IPS DF 6.9 (cell line): Measurements from ENCODE around the gene SLC38A8.

ENCODE experiments used
- DNase-seq: peaks from one replicate; pipeline ENCODE4 v3.0.0-alpha.2; 2013; ENCODE audit warnings: low read depth, low spot score
- H3K27ac ChIP-seq: one replicate; pipeline ENCODE4 v1.5.1; 2013; ENCODE audit warnings: low read length, control low read depth
- H3K27me3 ChIP-seq: 2 replicates; pipeline ENCODE4 v1.6.1; 2013; ENCODE audit warnings: mild to moderate bottlenecking, low read length; ENCODE audit not compliant: control insufficient read depth, insufficient read depth
- H3K36me3 ChIP-seq: 2 replicates; pipeline ENCODE4 v1.6.1; 2013; ENCODE audit warnings: low read length; ENCODE audit not compliant: control insufficient read depth, insufficient read depth
- H3K4me1 ChIP-seq: 2 replicates; pipeline ENCODE4 v1.6.1; 2013; ENCODE audit warnings: low read length; ENCODE audit not compliant: control insufficient read depth, insufficient read depth
- H3K4me3 ChIP-seq: 2 replicates; pipeline ENCODE4 v1.5.1; 2013; ENCODE audit warnings: mild to moderate bottlenecking, low read length
- H3K9me3 ChIP-seq: 2 replicates; pipeline ENCODE4 v1.6.1; 2013; ENCODE audit warnings: low read length, inconsistent platforms; ENCODE audit not compliant: control insufficient read depth, insufficient read depth
- WGBS: extraction: QIAGEN DNeasy Blood & Tissue Kit; methylation state at CpG from one replicate; pipeline ENCODE4 v1.1.7; 2013; ENCODE audit warnings: mixed read lengths, missing lambda C conversion rate; ENCODE audit not compliant: insufficient read length, insufficient coverage; 5-methylcytosine and 5-hydroxymethylcytosine counted together

SLC38A8 gene

GRCh38 chr16:84068783-84069462 lies 26.3 kb upstream of the SLC38A8 start:
- H3K36me3 ChIP-seq = peaks cover 18% of the 10 kb centered on the region
- no peaks in the 10 kb centered on the region for H3K4me1 ChIP-seq
- H3K9me3 ChIP-seq = no peaks in the 10 kb centered on the region
- WGBS = no CpG with 5 or more reads among the region's 13 CpGs
- no peaks in the 10 kb centered on the region for H3K27me3 ChIP-seq
- no peak overlapping the region for H3K4me3 ChIP-seq
- DNase-seq = no peak
- H3K27ac ChIP-seq = no peak overlapping the region

GRCh38 chr16:84068041-84068440 lies 25.4 kb upstream of the SLC38A8 start:
- DNase-seq = no peak
- no peak overlapping the region for H3K27ac ChIP-seq
- no CpG with 5 or more reads among the region's 8 CpGs for WGBS
- no peak overlapping the region for H3K4me3 ChIP-seq
- no peaks in the 10 kb centered on the region for H3K9me3 ChIP-seq
- H3K27me3 ChIP-seq = no peaks in the 10 kb centered on the region
- H3K36me3 ChIP-seq = peaks cover 18% of the 10 kb centered on the region
- H3K4me1 ChIP-seq = no peaks in the 10 kb centered on the region

- Histone ChIP-seq H3K27ac (no peak overlapping the region), H3K27me3 (no peaks in the 10 kb centered on the region), H3K4me3 (no peak overlapping the region), H3K9me3 (no peaks in the 10 kb centered on the region), H3K36me3 (peaks cover 18% of the 10 kb centered on the region), H3K4me1 (no peaks in the 10 kb centered on the region)
- no CpG with 5 or more reads among the region's 9 CpGs for WGBS
- DNase-seq = no peak
Measured at GRCh38 chr16:84067640-84068039, 25.0 kb upstream of the SLC38A8 start.

GRCh38 chr16:84065536-84066132 lies 23.0 kb upstream of the SLC38A8 start:
- Histone ChIP-seq H3K36me3 (peaks cover 24% of the 10 kb centered on the region), H3K4me3 (no peak overlapping the region), H3K4me1 (no peaks in the 10 kb centered on the region), H3K27ac (no peak overlapping the region), H3K9me3 (no peaks in the 10 kb centered on the region), H3K27me3 (no peaks in the 10 kb centered on the region)
- whole genome bisulfite sequencing = no CpG with 5 or more reads among the region's 12 CpGs
- no peak for DNase-seq

- Histone ChIP-seq H3K4me1 (no peaks in the 10 kb centered on the region), H3K27me3 (no peaks in the 10 kb centered on the region), H3K36me3 (peaks cover 20% of the 10 kb centered on the region), H3K4me3 (no peak overlapping the region), H3K27ac (no peak overlapping the region), H3K9me3 (no peaks in the 10 kb centered on the region)
- DNase-seq = no peak
- no CpG with 5 or more reads among the region's 4 CpGs for WGBS
Measured at GRCh38 chr16:84063980-84064379, 21.4 kb upstream of the SLC38A8 start.

GRCh38 chr16:84062734-84063640 lies 20.4 kb upstream of the SLC38A8 start:
- Histone ChIP-seq H3K27me3 (no peaks in the 10 kb centered on the region), H3K9me3 (no peaks in the 10 kb centered on the region), H3K36me3 (peaks cover 18% of the 10 kb centered on the region), H3K4me1 (no peaks in the 10 kb centered on the region), H3K4me3 (no peak overlapping the region), H3K27ac (no peak overlapping the region)
- no peak for DNase-seq
- 100% methylated on average over 1 of the region's 25 CpGs for WGBS

- Histone ChIP-seq H3K9me3 (no peaks in the 10 kb centered on the region), H3K4me1 (no peaks in the 10 kb centered on the region), H3K27me3 (no peaks in the 10 kb centered on the region), H3K27ac (no peak overlapping the region), H3K4me3 (no peak overlapping the region), H3K36me3 (peaks cover 18% of the 10 kb centered on the region)
- DNase-seq = no peak
- WGBS = no CpG with 5 or more reads among the region's 7 CpGs
Measured at GRCh38 chr16:84061236-84061819, 18.7 kb upstream of the SLC38A8 start.

- Histone ChIP-seq H3K4me3 (no peak overlapping the region), H3K4me1 (no peaks in the 10 kb centered on the region), H3K27me3 (no peaks in the 10 kb centered on the region), H3K9me3 (no peaks in the 10 kb centered on the region), H3K27ac (no peak overlapping the region), H3K36me3 (peaks cover 18% of the 10 kb centered on the region)
- no CpG with 5 or more reads among the region's 28 CpGs for WGBS
- DNase-seq = no peak
Measured at GRCh38 chr16:84059946-84060901, 17.6 kb upstream of the SLC38A8 start.

- H3K4me3 ChIP-seq = no peak overlapping the region
- DNase-seq = no peak
- H3K9me3 ChIP-seq = no peaks in the 10 kb centered on the region
- H3K27ac ChIP-seq = no peak overlapping the region
- no peaks in the 10 kb centered on the region for H3K4me1 ChIP-seq
- H3K27me3 ChIP-seq = no peaks in the 10 kb centered on the region
- H3K36me3 ChIP-seq = peaks cover 21% of the 10 kb centered on the region
- no CpG with 5 or more reads among the region's 11 CpGs for WGBS
Measured at GRCh38 chr16:84059111-84059510, 16.5 kb upstream of the SLC38A8 start.
